Measurements from ENCODE around the gene STK32C.

DNA sequence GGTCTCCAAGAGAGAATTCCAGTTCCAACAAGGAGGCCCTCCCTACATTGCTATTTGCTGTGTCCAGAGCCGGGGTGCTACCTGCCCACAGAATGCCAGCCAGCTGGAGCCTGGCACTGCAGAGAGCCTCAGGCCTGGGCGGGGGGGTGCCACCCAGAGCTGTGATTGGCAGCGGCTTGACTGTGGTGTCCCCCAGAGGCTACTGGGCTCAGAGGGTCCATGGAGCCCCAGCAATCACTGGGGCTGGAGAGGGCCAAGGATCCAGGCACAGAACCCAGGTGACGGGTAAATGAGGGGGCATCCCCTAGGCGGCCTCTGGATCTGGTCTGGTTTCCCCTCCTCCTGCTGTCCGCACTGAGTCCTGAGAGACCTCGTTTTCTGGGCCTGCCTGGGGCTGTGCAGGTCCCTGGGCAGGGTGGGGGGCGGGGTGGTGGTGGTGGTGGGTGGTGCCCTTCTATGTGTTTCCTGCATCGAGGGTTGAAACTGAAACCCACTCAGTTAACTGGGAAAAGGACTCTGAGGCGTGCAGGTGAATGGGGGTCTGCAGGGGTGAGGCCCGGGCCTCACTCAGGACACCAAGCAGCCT lies 108.4 kb downstream of the STK32C start:
- no peak for TF ChIP-seq CTCF (IDR thresholded peaks at IDR 0.05; ENCODE audit: insufficient read depth, low read depth, low read length)
- no peak for TF ChIP-seq EZH2 (IDR thresholded peaks at IDR 0.05; ENCODE audit: insufficient read depth, low read length)
